Putamen (tissue), 1 donor: ENCODE measurements around the gene PTK6.
"Not testable (repeated sequence)": the region's sequence is repeated elsewhere in the genome, so short reads cannot be mapped to it uniquely, and the experiment has no call there.

ENCODE experiments used
- DNase-seq: peaks from one replicate; pipeline ENCODE4 v3.0.0-alpha.2; 2016; ENCODE audit warnings: low spot score

PTK6 gene

DNA sequence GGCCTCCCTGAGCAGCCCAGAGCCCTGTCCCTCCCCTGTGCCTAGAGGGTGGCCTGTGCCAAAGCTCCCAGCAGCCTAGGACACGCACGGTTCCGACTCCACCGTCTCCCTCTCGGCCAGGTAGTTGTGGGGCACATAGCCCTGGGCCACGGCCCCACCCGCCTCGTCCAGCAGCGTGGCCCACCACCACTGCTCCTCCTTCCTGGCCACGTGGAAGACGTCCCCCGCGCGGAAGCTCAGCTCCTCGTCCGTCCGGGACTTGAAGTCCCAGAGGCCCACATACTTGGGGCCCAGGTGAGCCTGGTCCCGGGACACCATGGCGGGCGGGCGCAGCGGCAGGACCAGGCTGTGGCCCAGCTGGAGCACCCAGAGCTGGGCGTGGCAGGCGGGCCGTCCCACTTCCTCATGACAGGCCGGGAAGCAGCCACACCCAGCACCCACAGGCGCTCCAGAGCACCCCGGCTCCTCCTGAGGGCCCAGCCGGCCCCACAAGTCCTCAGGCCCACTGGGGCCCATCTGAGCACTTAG is at the start of gene PTK6:
TSS of gene PTK6 (minus strand) at position 380 of the 528 bp plus-strand sequence. CDS start at position 318, 62 bp downstream.
- DNase-seq: no peak

DNA sequence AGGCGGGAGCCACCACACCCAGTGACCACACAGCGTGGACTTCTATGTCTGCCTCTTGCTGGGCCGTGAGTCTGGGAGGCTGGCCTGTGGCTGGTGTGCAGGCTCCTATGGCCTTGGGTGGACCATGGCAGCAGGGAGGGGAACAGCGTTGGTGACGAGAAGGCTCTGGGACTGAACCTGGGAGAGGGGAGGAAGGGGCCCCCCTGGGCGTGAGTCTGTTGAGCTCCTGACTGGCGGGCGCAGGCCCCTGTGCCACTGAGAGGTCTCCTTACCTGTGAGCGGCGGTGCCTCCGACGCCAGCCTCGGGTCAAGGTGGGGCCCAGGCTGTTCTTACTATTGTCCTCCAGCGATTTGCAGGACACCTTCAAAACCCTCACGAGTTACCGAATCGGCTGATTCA is 49.6 kb upstream of the PTK6 start:
- no peak for DNase-seq

DNA sequence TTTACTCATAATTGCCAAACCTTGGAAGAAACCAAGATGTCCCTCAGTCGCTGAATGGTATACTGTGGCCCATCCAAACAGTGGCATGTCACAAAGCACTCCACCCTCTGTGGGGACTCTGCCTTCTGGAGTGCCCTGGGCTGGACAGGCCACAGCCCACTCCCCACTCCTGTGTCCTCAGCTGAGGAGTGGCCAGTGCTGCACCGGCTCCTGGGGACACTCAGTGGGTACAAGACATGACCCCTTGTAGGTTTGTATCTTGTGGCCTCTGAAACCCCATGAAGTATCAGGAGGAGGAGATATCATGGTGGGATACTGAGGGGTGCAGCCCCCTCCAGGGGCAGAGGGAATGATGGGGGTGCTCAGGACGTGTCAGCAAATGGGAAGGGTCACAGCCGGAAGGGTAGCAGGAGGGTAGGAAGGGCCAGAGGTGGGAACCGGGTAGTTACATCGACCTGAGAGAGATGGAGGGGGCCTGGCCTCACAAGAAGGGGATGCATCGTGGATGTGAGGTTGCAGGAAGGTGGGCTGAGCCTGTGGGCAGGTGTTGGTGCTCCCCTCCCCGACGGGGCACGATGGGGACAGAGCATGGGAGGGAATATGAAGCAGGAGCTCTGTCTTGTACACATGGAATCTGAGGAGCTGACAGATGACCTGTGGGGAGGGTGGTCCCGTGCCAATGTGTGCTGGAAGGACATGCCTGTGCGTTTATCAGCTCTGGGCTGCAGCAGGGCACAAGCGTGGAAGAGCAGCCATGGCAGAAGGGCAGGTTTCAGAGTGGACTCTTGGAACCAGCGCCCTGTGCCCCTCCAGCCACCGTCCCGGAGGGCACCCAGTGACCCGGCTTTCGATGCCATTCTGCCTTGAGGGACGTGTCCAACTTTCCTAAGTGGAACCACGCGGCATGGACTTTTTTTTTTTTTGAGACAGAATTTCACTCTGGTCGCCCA is 48.7 kb upstream of the PTK6 start:
- no peak for DNase-seq

DNA sequence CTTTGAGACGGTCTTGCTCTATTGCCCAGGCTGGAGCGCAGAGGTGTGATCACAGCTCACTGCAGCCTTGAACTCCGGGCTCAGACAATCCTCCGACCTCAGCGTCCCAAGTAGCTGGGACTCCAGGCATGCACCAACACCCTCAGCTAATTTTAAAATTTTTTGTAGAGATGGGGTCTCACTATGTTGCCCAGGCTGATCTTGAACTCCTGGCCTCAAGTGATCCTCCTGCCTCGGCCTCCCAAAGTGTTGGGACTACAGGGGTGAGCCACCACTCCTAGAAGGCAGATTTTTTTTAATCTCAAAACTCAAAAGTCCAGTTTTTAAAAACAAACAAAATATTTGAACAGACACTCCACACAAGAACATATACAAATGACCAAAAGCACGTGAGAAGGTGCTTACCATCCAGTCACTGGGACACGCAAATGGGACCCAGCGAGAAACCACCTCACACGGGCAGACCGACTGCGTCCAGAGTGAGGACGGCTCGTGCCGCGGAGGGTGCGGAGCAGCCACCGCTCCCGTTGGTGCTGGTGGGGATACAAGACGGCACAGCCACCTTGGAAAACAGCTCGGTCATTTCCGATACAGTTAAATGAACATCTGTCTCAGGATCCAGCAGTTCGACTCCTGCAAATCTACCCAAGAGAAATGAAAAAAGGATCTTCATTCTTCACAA is 45.3 kb upstream of the PTK6 start:
- no peak for DNase-seq

DNA sequence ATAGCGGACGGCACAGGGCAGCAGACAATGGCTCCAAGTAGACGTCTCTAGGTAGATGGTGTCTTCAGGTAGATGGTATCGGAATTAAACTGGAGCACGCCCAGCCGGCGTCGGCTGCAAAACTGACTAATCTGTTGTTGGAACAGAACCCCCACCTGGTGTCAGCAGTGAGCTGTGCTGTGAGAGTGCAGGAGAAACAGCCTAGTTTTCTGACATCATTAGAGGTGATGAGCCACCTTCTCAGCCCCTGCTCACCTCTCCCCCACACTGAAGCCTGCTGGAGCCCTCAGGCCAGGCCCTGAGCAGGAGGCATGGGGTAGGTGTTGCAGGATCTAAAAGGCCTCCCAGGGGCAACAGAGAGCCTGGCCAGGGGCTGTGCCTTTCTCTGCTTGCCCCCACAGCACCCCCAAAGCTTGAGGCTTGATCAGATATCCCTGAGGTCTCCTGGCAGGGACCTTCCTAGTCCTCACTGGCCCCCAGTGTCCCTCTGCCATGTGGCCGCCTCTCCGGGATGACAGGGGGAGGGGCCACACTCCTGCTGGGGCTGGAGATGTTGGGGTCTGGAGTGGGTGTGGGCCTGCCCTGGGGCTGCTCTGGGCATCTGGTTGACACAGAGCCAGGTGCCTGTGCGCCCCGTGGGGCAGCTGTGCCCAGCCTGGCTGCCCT is 43.8 kb upstream of the PTK6 start:
- DNase-seq: peak; percentile 45

DNA sequence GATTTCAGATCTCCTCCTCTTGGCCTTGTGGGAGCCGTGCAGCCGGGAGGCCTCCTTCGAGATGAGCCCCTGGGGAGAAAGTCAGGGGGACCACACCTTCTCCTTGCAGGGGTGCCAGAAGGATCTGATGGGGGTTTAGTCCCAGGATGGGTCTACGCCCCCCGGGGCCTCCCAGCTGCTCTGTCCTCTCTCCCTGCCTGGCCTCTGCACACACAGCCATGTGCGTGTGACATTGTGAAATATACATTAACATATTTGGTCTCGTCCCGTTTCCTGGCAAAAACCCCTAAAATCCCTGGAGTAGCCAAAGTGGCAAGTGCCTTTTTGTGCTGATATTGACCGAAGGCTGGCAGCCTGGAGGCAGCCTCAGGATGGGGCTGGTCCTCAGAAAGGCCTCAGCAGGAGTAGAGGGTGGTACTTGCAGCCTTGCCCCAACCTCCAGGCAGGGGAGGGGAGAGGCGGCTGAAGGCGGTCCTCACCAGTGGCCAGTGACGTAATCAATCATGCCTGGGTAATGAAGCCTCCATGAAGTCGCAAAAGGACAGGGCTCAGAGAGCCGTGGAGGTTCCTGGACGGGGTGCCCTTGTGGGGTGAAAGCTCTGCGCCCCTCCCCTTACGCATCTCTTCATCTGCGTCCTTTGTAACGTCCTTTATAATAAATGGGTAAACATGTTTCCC is 42.0 kb upstream of the PTK6 start:
- DNase-seq: no peak

DNA sequence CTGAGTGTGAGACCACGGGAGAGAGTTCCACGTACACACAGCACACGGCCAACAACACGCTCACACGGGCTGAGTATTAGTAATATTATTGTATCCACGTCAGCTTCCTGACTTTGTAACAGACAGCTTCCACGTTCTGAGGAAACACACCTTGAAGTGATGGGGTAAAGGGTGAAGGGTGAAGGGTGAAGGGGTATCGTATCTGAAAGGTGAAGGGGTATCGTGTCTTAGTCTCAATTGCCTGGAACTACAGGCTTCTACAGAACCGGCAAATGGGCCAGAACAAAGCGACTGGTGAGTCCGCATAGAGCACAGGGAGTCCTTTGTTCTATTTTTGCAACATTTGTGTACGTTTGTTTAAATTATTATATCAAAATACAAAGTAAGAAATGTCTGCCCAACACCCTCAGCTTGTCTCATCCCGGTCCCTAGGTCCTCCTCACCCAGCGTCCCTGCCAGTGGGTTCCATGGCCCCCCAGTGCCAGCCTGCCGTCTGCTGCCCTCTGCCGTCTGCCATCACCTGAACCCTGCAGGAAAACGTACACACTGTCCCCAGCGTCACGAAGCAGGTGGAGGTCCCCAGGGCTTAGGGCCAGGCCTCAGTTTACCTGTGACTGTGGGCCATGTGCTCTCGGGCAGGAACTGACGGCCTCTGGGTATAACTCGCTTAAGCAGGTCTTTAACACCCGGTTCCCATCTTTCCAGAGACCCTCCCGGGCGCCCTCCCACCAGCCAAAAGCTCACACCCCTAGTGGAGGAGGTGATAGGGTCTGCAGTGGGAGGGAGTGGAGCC is 41.2 kb upstream of the PTK6 start:
- no peak for DNase-seq

DNA sequence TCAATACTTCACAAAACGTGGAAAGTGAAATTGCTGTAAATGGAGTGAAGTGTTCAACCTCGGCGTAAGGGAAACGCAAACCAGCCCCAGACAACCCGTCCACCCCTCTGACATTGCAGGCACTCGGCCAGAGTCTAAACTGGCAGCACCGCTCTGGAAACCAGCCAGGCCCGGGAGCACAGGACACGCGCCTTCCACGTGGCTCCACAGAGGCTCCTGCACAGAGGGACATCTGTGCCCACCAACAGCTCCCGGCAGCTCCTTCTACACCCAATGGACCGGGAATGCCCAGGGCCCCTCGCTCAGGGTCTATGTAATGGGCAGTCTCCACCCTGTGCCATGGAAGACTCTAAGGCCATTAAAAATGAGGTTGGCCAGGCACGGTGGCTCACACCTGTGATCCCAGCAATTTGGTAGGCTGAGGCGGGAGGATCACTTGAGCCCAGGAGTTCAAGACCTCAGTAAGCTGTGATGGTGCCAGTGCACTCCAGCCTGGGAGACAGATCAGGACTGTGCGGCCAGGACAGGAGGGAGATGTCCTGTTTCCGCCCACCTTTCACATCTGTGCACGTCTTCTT is 40.2 kb upstream of the PTK6 start:
- no peak for DNase-seq

DNA sequence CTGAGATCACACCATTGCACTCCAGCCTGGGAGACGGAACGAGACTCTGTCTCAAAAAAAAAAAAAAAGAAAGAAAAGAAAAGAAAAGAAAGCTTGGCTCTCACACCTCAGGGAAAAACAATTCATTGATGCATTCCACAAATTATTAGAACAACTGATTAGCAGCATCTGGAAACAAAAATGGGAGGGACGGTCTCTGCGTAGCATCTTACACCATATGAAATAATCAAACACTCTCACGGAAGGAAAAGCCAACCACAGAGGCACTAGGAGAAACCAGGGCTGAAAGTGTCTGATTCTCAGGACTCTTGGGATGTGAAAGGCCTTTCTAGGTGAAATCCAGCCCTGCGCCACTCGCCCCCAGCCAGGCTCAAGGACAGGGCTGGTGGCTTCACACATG is 39.1 kb upstream of the PTK6 start:
- no peak for DNase-seq

DNA sequence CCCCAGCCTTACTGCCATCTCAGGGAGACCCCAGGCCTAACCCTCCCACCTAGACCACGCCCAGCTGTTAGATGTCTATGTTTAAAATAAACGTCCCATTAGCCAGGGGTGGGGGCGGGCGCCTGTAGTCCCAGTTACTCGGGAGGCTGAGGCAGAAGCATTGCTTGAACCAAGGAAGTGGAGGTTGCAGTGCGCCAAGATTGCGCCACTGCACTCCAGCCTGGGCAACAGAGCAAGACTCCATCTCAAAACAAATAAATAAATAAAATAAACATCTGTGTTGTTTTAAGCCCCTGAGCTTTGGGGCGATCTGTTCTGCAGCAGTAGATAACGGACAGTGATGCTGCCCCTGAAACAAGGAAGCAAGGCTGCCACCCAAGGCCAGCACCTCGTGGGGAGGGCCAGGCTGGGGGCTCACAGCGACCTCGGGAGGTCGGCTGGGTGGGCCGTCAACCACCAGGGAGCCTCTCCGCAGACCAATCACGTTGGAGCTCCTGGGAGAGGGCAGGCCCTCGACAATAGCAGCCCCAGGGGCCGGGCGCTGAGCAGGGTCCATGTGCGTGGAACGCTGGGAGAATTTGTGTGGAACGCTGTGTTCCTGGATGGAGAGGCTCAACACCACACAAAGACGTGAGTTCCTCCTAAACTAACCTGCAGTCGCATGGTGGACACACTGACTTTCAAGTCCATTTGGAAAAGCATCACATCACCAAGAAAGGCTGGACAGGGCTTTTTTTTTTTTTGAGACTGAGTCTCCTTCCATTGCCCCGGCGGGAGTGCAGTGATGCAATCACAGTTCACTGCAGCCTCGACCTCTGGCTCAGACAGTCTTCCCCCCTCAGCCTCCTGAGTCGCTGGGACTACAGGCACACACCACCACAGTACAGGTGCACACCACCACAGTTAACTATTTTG is 37.9 kb upstream of the PTK6 start:
- no peak for DNase-seq

DNA sequence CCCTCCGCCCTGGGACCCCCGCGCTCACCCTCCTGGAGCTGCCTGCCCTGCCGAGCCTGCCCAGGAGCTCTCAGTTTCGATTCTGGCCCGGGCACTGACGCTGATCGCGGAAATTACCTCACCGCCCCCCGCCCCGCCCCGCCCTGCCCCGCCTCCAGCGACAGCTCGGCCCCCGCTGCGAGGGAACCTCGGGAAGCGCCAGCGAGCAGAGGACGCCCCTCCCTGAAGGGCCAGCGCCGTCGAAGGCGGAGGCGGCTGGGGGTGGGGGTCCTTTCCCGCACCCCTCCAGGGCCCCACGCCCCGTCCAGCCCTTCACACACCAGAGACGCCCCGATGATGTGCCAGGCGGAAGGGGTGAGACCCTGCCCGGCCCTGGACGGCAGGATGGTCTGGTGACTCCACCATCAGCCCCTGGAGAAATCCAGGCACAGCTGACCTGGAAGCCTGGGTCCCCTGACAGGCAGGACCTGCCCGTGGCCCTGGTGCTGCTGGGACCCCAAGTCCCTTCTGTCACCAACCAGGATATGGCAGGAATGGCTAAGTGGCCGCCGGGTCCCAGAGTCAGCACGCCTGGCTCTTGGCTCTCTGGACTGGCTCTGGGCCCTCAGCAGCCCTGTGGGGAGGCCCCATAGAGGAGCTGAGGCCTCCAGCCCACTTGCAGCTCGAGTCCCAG is 37.1 kb upstream of the PTK6 start, which contains the start of gene HELZ2:
TSS of gene HELZ2 (minus strand) at position 84 of the 673 bp plus-strand sequence. CDS start 1,854 bp downstream, outside the sequence.
- DNase-seq: no peak

DNA sequence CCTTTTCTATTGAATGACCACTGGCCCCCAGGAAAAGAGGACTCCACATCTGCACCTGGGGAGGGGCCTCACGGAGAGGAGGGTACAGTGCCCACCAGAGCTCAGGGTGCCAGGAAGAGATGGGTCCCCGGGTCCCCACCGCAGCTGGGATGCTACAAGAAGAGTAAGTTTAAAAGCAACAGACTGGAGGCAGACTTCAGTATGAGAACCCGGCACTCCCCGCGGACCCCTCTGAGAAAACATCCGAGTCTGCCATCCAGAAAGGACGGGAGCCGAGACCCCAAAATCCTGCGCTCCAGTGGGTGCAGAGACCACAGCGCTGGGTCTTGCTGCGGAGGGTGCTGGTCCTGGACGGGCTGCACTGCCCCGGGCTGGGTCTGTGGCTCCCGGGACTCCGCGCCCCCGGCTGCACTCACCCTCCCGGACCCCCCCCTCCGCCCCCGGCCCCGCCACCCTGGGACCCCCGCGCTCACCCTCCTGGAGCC is 36.5 kb upstream of the PTK6 start:
- DNase-seq: no peak

DNA sequence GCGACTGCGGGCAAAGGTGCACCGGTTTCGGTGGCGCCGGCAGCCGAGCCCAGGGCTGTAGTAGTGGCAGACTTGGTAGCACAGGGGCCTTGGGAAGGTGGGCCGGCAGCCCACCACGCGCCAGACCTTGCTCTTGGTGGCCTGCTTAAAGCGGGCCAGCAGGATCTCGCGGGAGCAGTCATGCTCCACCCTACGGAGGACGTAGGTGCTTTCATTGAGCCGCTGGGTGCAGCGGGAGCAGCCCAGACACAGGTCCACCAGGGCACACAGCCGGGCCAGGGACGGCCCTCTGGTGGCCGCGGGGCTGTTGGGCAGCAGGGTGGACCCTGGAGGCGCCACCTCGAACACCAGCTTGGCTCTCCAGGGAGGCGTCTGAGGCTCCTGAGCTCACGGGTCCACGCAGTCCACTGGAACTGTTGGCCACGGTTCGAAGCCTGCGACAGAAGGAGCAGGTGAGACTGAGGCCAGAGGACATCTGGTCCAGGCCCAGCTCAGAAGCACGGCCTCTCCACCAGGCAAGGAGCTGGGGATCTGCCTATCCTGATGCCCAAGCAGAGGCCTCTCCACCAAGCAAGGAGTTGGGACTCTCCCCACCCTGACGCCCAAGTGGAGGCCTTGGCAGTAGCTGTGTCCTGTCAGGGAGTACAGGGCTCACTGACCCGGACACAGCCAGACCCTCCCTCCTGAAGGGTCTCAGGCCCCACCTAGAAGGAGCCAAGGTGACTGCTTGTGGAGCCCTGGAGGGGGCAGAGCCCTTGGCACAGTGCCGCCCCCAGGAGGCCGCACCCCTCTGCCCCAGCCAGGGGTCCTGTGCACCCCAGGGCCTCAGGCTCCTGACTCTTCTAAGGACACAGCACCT is 35.8 kb upstream of the PTK6 start:
- no peak for DNase-seq

DNA sequence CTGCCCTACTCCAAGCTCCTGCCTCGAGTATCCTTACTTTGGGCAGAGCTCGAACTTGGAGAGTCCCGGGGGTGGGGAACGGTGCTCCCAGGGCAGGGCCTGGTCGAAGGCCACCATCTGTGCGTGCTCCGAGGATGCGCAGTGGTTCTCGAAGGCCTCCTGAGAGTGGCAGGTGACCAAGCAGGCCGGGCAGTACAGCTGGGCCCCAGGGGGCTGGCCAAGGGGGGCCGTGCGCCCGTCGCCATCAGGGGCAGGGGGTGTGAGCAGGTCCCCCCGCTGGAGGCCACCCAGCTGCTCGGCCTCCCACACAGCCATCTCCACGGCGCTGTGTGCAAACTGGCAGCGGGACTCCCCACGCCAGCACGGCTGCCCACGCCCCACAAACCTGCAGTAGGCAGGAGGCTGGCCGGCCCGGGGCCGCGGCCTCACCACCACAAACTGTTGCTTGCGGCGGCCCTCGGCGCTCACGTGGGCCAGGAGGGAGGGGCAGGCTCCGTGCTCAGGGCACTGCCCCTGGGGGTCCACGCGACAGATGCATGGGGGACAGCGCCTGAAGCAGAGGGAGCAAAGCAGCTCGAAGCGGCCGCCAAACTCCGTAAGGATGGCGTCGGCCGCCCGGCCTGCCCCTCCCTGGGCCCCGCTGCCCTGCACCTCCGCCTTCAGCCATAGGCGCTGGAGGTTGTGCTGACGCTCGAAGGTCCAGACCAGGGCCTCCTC is 35.1 kb upstream of the PTK6 start:
- DNase-seq: no peak

DNA sequence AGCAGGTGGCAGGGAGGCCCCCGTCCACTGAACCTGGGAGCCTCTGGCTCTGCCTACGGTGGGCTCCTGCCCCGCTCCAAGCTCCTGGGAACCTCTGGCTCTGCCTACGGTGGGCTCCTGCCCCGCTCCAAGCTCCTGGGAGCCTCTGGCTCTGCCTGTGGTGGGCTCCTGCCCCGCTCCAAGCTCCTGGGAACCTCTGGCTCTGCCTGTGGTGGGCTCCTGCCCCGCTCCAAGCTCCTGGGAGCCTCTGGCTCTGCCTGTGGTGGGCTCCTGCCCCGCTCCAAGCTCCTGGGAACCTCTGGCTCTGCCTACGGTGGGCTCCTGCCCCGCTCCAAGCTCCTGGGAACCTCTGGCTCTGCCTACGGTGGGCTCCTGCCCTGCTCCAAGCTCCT is 33.9 kb upstream of the PTK6 start:
- DNase-seq: not testable (repeated sequence)

DNA sequence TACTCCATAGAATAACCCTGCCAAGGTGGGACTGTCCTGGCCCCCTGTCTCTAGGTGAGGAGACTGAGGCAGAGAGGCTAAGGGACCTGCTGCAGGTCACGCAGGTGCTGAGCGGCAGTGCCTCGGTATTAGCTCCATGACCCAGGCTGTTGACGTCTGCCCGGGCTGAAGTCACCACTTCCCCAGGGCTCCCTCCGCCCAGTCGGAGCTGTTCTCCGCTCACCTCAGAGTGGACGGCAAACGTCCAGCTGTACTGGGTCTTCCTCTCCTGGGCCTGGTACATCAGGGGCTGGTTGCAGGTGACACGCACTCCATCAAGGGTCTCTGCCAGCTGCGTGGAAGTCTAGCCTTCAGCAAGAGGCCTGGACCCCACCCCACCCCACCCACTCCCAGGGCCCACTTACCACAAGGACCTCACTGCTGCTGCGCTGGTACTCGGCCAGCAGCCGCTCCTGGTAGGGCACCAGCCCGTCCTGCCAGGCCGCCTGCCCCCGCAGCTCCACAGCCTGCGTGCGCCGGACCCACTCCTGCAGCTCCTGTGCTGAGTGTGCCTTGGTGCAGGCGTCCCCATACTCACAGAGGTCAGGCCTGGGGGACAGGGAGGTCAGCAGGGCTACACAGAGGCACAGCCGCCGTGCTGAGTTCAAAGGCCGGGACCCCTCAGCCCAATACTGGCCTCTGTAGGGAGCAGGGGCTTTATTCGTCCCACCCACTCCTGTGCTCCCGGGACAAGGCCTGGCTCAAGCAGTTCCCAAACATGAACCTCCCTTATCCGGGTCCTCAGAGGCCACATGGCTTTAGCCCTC is 33.3 kb upstream of the PTK6 start:
- no peak for DNase-seq
